Right lung (tissue), 5 donors: Measurements from ENCODE around the gene PDE4DIP. TPM values are rescaled to one million over a fixed set of nuclear protein-coding genes. Genes with fewer than 3 reads are reported as not detected.
"Not testable (repeated sequence)": the region's sequence is repeated elsewhere in the genome, so short reads cannot be mapped to it uniquely, and the experiment has no call there.

Experiments used
- DNase-seq, 2 donors: peaks; one replicate each; pipeline ENCODE4 v3.0.0-alpha.2; 2013
- polyA plus RNA-seq, 5 donors: library from polyadenylated mRNA; unstranded; fragments of 120-200 nt; gene quantifications; one replicate each; pipeline versions ENCODE4 v1.2.1 to v1.2.3, GENCODE V29; 2013; ENCODE audit warnings: inconsistent platforms in 1 of 5, low replicate concordance in 1 of 5; ENCODE audit not compliant: insufficient read length in 5 of 5, insufficient read depth in 1 of 5

The PDE4DIP gene
- polyA plus RNA-seq, 5 donors: 43.0 to 78.7 (median 61.9) TPM

- not testable (repeated sequence) for DNase-seq
Observed at GRCh38 chr1:148916695-148917348, 72.6 kb downstream of the PDE4DIP start.

- not testable (repeated sequence) for DNase-seq
Observed at GRCh38 chr1:148918836-148919447, 74.7 kb downstream of the PDE4DIP start.

GRCh38 chr1:148921047-148921446 lies 76.8 kb downstream of the PDE4DIP start:
- DNase-seq: not testable (repeated sequence)

GRCh38 chr1:148923798-148924197 lies 79.6 kb downstream of the PDE4DIP start:
- DNase-seq: not testable (repeated sequence)

GRCh38 chr1:148927645-148928044 lies 83.4 kb downstream of the PDE4DIP start:
- not testable (repeated sequence) for DNase-seq

- not testable (repeated sequence) for DNase-seq
Observed at GRCh38 chr1:148929253-148929652, 85.0 kb downstream of the PDE4DIP start.

GRCh38 chr1:148935381-148936002 lies 91.3 kb downstream of the PDE4DIP start:
- DNase-seq: not testable (repeated sequence)

- DNase-seq: not testable (repeated sequence)
Observed at GRCh38 chr1:148942906-148943305, 98.7 kb downstream of the PDE4DIP start.

GRCh38 chr1:148945130-148945529 lies 100.9 kb downstream of the PDE4DIP start:
- DNase-seq: not testable (repeated sequence)

GRCh38 chr1:148948768-148949167 lies 104.5 kb downstream of the PDE4DIP start:
- DNase-seq: not testable (repeated sequence)

- DNase-seq: peak; percentile 82 to 85
Observed at GRCh38 chr1:148951336-148952227, 107.4 kb downstream of the PDE4DIP start.

GRCh38 chr1:148952253-148952937 lies 108.2 kb downstream of the PDE4DIP start:
- DNase-seq: not testable (repeated sequence)

GRCh38 chr1:148952938-148953616 lies 108.8 kb downstream of the PDE4DIP start:
- DNase-seq: peak; percentile 9 to 13

GRCh38 chr1:148953730-148954129 lies 109.5 kb downstream of the PDE4DIP start:
- not testable (repeated sequence) for DNase-seq

- not testable (repeated sequence) for DNase-seq
Observed at GRCh38 chr1:148958343-148958742, 114.1 kb downstream of the PDE4DIP start.

- DNase-seq: not testable (repeated sequence)
Observed at GRCh38 chr1:148960212-148961000, 116.2 kb downstream of the PDE4DIP start.

- not testable (repeated sequence) for DNase-seq
Observed at GRCh38 chr1:148962127-148962857, 118.1 kb downstream of the PDE4DIP start.

- DNase-seq: not testable (repeated sequence)
Observed at GRCh38 chr1:148966084-148966483, 121.9 kb downstream of the PDE4DIP start.

- not testable (repeated sequence) for DNase-seq
Observed at GRCh38 chr1:148967580-148967979, 123.4 kb downstream of the PDE4DIP start.
